ENCODE data around the gene HSP90AA1.

DNA sequence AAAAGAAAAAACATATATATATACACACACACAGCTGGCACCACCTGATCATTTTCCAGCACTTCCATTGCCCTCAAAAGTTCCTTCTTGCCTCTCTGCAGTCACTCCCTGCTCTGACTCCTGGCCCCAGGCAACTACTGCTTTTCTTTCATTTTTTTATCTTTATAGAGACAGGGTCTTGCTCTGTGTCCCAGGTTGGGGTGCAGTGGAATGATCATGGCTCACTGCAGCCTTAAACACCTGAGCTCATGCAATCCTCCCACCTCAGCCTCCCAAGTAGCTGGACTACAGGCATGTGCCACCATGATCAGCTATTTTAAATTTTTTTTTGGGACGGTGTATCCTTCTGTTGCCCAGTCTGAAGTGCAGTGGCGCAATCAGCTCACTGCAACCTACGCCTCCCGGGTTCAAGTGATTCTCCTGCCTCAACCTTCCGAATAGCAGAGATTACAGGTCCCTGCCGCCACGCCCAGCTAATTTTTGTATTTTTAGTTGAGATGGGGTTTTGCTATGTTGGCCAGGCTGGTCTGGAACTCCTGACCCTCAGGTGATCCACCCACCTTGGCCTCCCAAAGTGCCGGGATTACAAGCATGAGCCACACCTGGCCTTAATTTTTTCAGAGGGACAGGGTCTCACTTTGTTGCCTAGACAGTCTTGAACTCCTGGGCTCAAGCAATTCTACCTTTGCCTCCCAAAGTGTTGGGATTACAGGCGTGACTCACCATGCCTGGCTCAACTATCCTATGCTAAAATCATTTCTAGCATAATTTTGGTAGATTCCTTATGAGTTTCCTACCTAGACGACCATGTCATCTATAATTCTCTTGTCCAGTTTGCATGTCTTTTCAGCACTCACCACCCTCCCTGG, 7.8 kb downstream of the HSP90AA1 start:
- TF ChIP-seq POLR2A (IDR thresholded peaks at IDR 0.05) (no peak), CTCF (IDR thresholded peaks at IDR 0.05) (no peak)

All from heart left ventricle (tissue), 13 donors.